Neural cell (in vitro differentiated cells): ENCODE results near the gene HPS5. TPM values are rescaled to one million over a fixed set of nuclear protein-coding genes. Genes with fewer than 3 reads are reported as not detected.

Experiments used
- H2AFZ ChIP-seq: fragments of 200-600, 300-800 bp; sonication (generic), shearing (Covaris generic); 2 replicates; pipeline ENCODE4 v1.6.0; 2014; ENCODE audit warnings: low read depth, mild to moderate bottlenecking, antibody characterized with exemption, low read length, moderate library complexity
- H3F3A ChIP-seq: fragments of 200-600 bp; shearing (Covaris generic); 2 replicates; pipeline ENCODE4 v1.6.1; 2016; ENCODE audit warnings: mild to moderate bottlenecking, moderate library complexity, mixed read lengths, antibody characterized with exemption, low read length; ENCODE audit not compliant: insufficient read depth, poor library complexity, severe bottlenecking
- H3K27ac ChIP-seq: fragments of 200-600, 300-800 bp; sonication (generic), shearing (Covaris generic); 2 replicates; pipeline ENCODE4 v1.5.1; 2014; ENCODE audit warnings: mild to moderate bottlenecking, low read length, moderate library complexity
- H3K27me3 ChIP-seq: fragments of 300-800, 200-600 bp; sonication (generic), shearing (Covaris generic); 2 replicates; pipeline ENCODE4 v1.6.0; 2014; ENCODE audit warnings: mild to moderate bottlenecking, low read depth, low read length, moderate library complexity; ENCODE audit not compliant: insufficient read depth
- H3K36me3 ChIP-seq: fragments of 300-800, 200-600 bp; sonication (generic), shearing (Covaris generic); 2 replicates; pipeline ENCODE4 v1.5.1; 2014; ENCODE audit warnings: mild to moderate bottlenecking, antibody characterized with exemption, low read length, moderate library complexity; ENCODE audit not compliant: insufficient read depth
- H3K4me2 ChIP-seq: fragments of 300-800, 200-600 bp; sonication (generic), shearing (Covaris generic); 2 replicates; pipeline ENCODE4 v1.6.0; 2014; ENCODE audit warnings: mild to moderate bottlenecking, low read length
- H3K4me3 ChIP-seq: fragments of 300-800, 200-600 bp; sonication (generic), shearing (Covaris generic); 2 replicates; pipeline ENCODE4 v1.5.1; 2014; ENCODE audit warnings: mild to moderate bottlenecking, low read length, moderate library complexity
- H3K79me2 ChIP-seq: fragments of 200-600 bp; shearing (Covaris generic); replicated peaks from 2 replicates; pipeline ENCODE4 v1.6.0; 2014; ENCODE audit warnings: mild to moderate bottlenecking, low read length, moderate library complexity; ENCODE audit not compliant: insufficient read depth
- H3K9ac ChIP-seq: fragments of 300-800, 200-600 bp; sonication (generic), shearing (Covaris generic); 2 replicates; pipeline ENCODE4 v1.6.1; 2016; ENCODE audit warnings: mild to moderate bottlenecking, low read length, mixed read lengths
- H3K9me2 ChIP-seq: fragments of 200-600 bp; shearing (Covaris generic); 2 replicates; pipeline ENCODE4 v1.6.1; 2016; ENCODE audit warnings: mild to moderate bottlenecking, low read length, mixed read lengths; ENCODE audit not compliant: insufficient read depth
- H3K9me3 ChIP-seq: fragments of 200-600, 300-800 bp; sonication (generic), shearing (Covaris generic); 2 replicates; pipeline ENCODE4 v1.6.1; 2016; ENCODE audit warnings: mild to moderate bottlenecking, mixed run types, low read length, moderate library complexity, mixed read lengths
- H4K20me1 ChIP-seq: fragments of 200-600 bp; shearing (Covaris generic); 2 replicates; pipeline ENCODE4 v1.6.1; 2016; ENCODE audit warnings: mild to moderate bottlenecking, mixed run types; ENCODE audit not compliant: insufficient read depth
- CTCF ChIP-seq: fragments of 450-650 bp; IDR thresholded peaks from 2 replicates; pipeline ENCODE4 v1.5.1; 2014; ENCODE audit warnings: antibody characterized with exemption, mild to moderate bottlenecking, moderate library complexity; ENCODE audit not compliant: poor library complexity, severe bottlenecking
- EP300 ChIP-seq: fragments of 450-650 bp; conservative IDR thresholded peaks from 2 replicates; pipeline ENCODE4 v1.6.1; 2014; ENCODE audit warnings: antibody characterized with exemption, mild to moderate bottlenecking, moderate library complexity; ENCODE audit not compliant: poor library complexity, severe bottlenecking
- EZH2 ChIP-seq: fragments of 200-600, 300-800 bp; shearing (Covaris generic), sonication (generic); IDR thresholded peaks from 2 replicates; pipeline ENCODE4 v1.6.1; 2014; ENCODE audit warnings: antibody characterized with exemption, low read length, borderline replicate concordance, mild to moderate bottlenecking; ENCODE audit not compliant: insufficient read depth, poor library complexity, severe bottlenecking
- MXI1 ChIP-seq: fragments of 450-650 bp; conservative IDR thresholded peaks from 2 replicates; pipeline ENCODE4 v1.6.1; 2014; ENCODE audit warnings: antibody characterized with exemption, mild to moderate bottlenecking; ENCODE audit not compliant: poor library complexity, severe bottlenecking
- POLR2AphosphoS5 ChIP-seq: IDR thresholded peaks from 2 replicates; pipeline ENCODE4 v1.6.1; 2012
- RAD21 ChIP-seq: fragments of 450-650 bp; conservative IDR thresholded peaks from 2 replicates; pipeline ENCODE4 v1.6.1; 2014; ENCODE audit warnings: antibody characterized with exemption, mild to moderate bottlenecking, moderate library complexity
- REST ChIP-seq: IDR thresholded peaks from 2 replicates; pipeline ENCODE4 v1.6.1; 2012; ENCODE audit warnings: borderline replicate concordance
- SMC3 ChIP-seq: fragments of 450-650 bp; conservative IDR thresholded peaks from 2 replicates; pipeline ENCODE4 v1.6.1; 2014; ENCODE audit warnings: antibody characterized with exemption, mild to moderate bottlenecking, moderate library complexity; ENCODE audit not compliant: poor library complexity
- TAF1 ChIP-seq: IDR thresholded peaks from 2 replicates; pipeline ENCODE4 v1.6.1; 2012; ENCODE audit warnings: low read depth
- polyA plus RNA-seq: library from polyadenylated mRNA; depleted of rRNA; stranded (reverse); fragments of >200 nt; gene quantifications from 2 replicates; pipeline ENCODE4 v1.2.3, GENCODE V29; 2014

The HPS5 gene
- polyA plus RNA-seq, 1 donor from 2014 or later, result 28.5 TPM

- no peaks in the 10 kb centered on the region for H3K27me3 ChIP-seq
- no peaks in the 10 kb centered on the region for H3F3A ChIP-seq
- H4K20me1 ChIP-seq, result no peaks in the 10 kb centered on the region
- H3K79me2 ChIP-seq, result no peaks in the 10 kb centered on the region
- no peak overlapping the region for H2AFZ ChIP-seq
- no peak overlapping the region for H3K4me3 ChIP-seq
- TF ChIP-seq REST (no peak), EZH2 (no peak), RAD21 (no peak), SMC3 (no peak), MXI1 (no peak), POLR2AphosphoS5 (no peak), EP300 (no peak), TAF1 (no peak), CTCF (no peak)
- H3K9me3 ChIP-seq, result no peaks in the 10 kb centered on the region
- peaks cover 6% of the 10 kb centered on the region for H3K36me3 ChIP-seq
- H3K9me2 ChIP-seq, result no peaks in the 10 kb centered on the region
- H3K4me2 ChIP-seq, result no peak overlapping the region
- no peak overlapping the region for H3K27ac ChIP-seq
- H3K9ac ChIP-seq, result no peak overlapping the region
Measured at GRCh38 chr11:18367431-18367830, 45.5 kb upstream of the HPS5 start.

- Histone ChIP-seq H3K36me3 (peaks cover 13% of the 10 kb centered on the region), H3K9ac (no peak overlapping the region), H3K27ac (no peak overlapping the region), H3K79me2 (no peaks in the 10 kb centered on the region), H3F3A (no peaks in the 10 kb centered on the region), H3K9me2 (no peaks in the 10 kb centered on the region), H3K4me2 (no peak overlapping the region), H4K20me1 (no peaks in the 10 kb centered on the region), H3K27me3 (no peaks in the 10 kb centered on the region), H3K4me3 (no peak overlapping the region), H3K9me3 (no peaks in the 10 kb centered on the region), H2AFZ (no peak overlapping the region)
- TF ChIP-seq TAF1 (no peak), REST (no peak), EZH2 (no peak), POLR2AphosphoS5 (no peak), RAD21 (no peak), MXI1 (no peak), EP300 (no peak), CTCF (no peak), SMC3 (no peak)
Measured at GRCh38 chr11:18366286-18366685, 44.3 kb upstream of the HPS5 start.
